ENCODE measurements around the gene AIFM3.

The AIFM3 gene

DNA sequence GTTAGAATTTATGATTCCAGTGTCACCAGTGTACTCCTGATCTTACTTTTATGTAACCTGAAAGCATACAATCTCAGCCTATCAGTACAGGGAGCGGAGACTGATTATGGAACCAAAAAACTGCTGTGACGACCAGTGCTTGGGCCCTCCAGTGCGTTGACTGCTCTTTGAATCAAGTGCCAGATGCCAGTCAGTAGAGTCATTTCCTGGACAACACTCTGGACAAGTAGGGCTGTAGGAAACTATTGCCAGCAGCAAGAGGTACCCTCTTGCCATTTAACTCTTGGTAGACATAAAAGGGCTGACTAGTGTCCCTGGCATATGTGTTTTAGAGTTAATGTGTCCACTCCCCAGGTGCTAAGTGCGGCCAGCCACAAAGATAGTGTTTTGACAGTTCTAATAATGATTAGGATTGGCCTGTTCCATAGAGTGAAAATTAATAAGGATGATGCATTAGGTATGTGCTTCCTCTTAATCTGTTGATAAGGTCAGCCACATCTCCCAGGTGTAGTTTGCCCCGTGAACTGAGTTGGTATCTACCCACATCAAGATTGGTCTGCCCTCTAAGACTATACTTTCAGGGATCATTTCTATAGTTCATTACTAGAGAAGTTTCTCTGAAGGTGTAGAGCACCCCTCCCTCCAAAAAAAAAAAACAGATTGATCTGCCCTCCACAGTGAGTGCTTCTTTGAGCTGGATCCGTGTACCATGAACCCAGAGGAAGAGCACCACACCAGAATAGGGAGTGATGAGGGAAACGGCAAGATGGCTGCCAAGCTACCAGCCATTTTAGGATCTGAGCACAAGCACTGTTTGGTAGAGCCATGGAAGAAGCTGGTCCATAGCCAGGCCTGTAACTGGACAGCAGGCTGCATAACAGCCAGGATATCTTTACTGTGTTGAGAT is 20.7 kb upstream of the AIFM3 start:
- TF ChIP-seq, protein P1, sequence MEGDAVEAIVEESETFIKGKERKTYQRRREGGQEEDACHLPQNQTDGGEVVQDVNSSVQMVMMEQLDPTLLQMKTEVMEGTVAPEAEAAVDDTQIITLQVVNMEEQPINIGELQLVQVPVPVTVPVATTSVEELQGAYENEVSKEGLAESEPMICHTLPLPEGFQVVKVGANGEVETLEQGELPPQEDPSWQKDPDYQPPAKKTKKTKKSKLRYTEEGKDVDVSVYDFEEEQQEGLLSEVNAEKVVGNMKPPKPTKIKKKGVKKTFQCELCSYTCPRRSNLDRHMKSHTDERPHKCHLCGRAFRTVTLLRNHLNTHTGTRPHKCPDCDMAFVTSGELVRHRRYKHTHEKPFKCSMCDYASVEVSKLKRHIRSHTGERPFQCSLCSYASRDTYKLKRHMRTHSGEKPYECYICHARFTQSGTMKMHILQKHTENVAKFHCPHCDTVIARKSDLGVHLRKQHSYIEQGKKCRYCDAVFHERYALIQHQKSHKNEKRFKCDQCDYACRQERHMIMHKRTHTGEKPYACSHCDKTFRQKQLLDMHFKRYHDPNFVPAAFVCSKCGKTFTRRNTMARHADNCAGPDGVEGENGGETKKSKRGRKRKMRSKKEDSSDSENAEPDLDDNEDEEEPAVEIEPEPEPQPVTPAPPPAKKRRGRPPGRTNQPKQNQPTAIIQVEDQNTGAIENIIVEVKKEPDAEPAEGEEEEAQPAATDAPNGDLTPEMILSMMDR (IDR thresholded peaks at IDR 0.05): no peak
- H3K27ac Mint-ChIP-seq: peak overlapping the region; percentile 91
- H3K4me1 Mint-ChIP-seq: peaks cover 24% of the 10 kb centered on the region
- H3K27me3 Mint-ChIP-seq (ENCODE audit: low read depth, poor library complexity): no peaks in the 10 kb centered on the region
- no peak for DNase-seq
- H3K9me3 Mint-ChIP-seq: no peaks in the 10 kb centered on the region
- H3K36me3 Mint-ChIP-seq (ENCODE audit: low read depth): peaks cover 67% of the 10 kb centered on the region
- H3K4me3 Mint-ChIP-seq: no peak overlapping the region

DNA sequence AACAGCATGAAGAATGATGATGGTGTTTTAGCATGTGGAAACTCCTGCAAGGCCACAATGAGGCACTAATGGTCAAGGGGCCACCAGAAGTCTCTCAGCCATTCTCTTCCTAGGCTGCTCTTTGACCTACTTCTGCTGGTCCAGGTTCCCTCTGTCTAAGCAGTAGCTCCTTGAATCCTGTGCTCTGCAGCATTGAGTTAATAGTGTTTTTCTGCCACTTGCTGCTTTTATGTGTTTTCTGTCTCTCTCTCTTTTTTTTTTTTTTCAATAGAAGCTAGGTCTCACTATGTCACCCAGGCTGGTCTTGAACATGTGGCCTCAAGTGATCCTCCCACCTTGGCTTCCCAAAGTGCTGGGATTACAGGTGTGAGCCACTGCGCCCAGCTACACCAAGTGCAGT is 20.1 kb upstream of the AIFM3 start:
- Mint-ChIP-seq H3K4me1 (peaks cover 30% of the 10 kb centered on the region), H3K27ac (peak overlapping the region; percentile 91), H3K4me3 (no peak overlapping the region), H3K36me3 (ENCODE audit: low read depth) (peaks cover 64% of the 10 kb centered on the region), H3K9me3 (no peaks in the 10 kb centered on the region), H3K27me3 (ENCODE audit: low read depth, poor library complexity) (no peaks in the 10 kb centered on the region)
- TF ChIP-seq, protein P1 (IDR thresholded peaks at IDR 0.05): no peak
- DNase-seq: no peak

DNA sequence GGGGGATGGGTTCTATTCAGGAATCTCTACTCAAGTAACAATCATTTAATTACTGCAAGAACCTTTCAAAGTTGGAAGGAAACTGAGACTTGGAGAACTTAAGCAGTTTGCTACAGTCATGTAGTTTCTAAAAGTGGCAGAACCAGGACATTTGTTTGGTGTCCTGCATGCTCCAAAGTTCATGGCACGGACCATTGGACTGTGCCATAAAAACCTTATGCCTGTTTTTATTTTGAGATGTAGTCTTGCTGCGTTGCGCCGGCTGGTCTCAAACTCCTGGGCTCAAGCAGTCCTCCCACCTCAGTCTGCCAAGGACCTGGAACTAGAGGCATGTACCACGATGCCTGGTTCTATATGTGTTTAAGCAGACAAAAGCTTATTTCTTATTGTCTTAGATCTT is 18.6 kb upstream of the AIFM3 start:
- TF ChIP-seq, protein P1 (IDR thresholded peaks at IDR 0.05): no peak
- peaks cover 39% of the 10 kb centered on the region for H3K4me1 Mint-ChIP-seq
- H3K9me3 Mint-ChIP-seq: no peaks in the 10 kb centered on the region
- DNase-seq: no peak
- H3K36me3 Mint-ChIP-seq (ENCODE audit: low read depth): peaks cover 62% of the 10 kb centered on the region
- no peak overlapping the region for H3K4me3 Mint-ChIP-seq
- no peaks in the 10 kb centered on the region for H3K27me3 Mint-ChIP-seq (ENCODE audit: low read depth, poor library complexity)
- peak overlapping the region; percentile 36 for H3K27ac Mint-ChIP-seq

DNA sequence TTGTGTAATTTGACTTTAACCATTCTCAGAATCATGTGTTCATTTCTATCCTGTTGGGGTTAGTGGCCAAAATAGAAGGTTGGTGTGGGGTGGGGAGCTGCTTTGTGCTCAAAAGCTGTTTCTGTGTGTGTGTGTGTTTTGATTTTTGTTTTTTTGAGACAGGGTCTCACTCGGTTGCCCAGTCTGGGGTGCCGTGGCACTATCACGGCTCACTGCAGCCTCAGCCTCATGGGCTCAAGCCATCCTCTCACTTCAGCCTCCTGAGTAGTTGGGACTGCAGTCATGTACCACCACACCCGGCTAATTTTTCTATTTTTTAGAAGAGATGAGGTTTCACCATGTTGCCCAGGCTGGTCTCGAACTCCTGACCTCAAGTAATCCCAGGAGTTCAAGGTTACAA is 18.1 kb upstream of the AIFM3 start:
- Mint-ChIP-seq H3K36me3 (ENCODE audit: low read depth) (peaks cover 62% of the 10 kb centered on the region), H3K4me3 (no peak overlapping the region), H3K27ac (no peak overlapping the region), H3K27me3 (ENCODE audit: low read depth, poor library complexity) (no peaks in the 10 kb centered on the region), H3K4me1 (peaks cover 39% of the 10 kb centered on the region), H3K9me3 (no peaks in the 10 kb centered on the region)
- DNase-seq: no peak
- TF ChIP-seq, protein P1 (IDR thresholded peaks at IDR 0.05): no peak

DNA sequence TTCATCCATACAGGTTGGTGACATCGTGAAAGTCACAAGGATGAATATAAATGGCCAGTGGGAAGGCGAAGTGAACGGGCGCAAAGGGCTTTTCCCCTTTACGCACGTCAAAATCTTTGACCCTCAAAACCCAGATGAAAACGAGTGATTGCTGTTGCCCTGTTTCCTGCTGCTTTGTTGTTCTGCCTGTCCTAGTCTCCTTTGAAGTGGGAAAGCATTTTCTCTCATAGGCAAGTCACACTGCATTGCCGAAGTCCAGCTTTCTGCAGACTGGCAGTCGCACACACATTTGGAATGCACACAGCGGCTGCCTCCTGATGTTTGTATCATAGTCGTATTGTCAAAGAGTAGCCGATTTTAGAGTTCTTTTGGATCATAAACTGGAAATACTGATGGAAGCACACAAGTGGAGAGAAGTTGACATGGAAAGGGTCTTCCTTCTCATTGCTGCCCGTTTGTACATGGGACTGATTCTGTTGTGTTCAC is 17.3 kb upstream of the AIFM3 start:
- H3K36me3 Mint-ChIP-seq (ENCODE audit: low read depth): peaks cover 67% of the 10 kb centered on the region
- no peak for DNase-seq
- peaks cover 39% of the 10 kb centered on the region for H3K4me1 Mint-ChIP-seq
- TF ChIP-seq, protein P1 (IDR thresholded peaks at IDR 0.05): no peak
- no peaks in the 10 kb centered on the region for H3K9me3 Mint-ChIP-seq
- no peaks in the 10 kb centered on the region for H3K27me3 Mint-ChIP-seq (ENCODE audit: low read depth, poor library complexity)
- H3K27ac Mint-ChIP-seq: peak overlapping the region; percentile 93
- H3K4me3 Mint-ChIP-seq: no peak overlapping the region
